ENCODE data around the gene ABCA4.

DNA sequence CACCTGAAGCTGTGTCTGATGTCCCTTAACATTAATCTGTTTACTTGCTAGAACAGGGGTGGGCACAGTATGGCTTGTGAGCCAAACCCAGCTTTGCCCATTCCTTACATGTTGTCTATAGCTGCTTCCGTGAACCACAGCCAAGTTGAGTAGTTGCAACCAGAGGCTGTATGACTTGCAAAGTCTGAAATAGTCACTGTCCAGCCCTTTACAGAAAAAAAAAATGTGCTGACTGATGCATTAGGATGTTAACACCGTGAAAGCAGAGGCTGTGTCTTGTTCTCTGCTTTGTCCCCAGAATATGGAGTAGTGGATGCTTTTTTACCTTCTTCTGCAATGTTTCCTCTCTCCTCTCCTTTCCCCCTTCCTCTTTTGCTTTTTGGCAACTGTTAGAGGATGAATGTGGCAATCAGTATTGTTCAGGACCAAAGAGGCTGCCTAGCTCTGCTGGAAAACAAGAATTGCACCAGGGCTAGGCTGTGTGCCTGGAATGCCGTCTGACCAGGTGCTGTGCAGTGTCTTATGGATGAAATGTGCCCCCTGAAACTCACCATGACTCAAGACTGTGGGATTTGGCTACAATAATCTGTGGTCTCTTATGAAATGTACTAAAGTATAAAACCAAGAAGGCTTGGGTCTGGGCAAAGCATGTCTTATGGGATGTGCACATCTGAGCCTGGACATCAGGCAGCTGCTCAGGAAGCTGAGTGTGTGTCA is 132.2 kb downstream of the ABCA4 start:
- TF ChIP-seq TAF1 (IDR thresholded peaks at IDR 0.05; ENCODE audit: borderline replicate concordance, insufficient read depth, low read length), result no peak
- no peak for TF ChIP-seq SIN3A (IDR thresholded peaks at IDR 0.05; ENCODE audit: borderline replicate concordance, insufficient read depth, low read length)
- TF ChIP-seq, protein P1, sequence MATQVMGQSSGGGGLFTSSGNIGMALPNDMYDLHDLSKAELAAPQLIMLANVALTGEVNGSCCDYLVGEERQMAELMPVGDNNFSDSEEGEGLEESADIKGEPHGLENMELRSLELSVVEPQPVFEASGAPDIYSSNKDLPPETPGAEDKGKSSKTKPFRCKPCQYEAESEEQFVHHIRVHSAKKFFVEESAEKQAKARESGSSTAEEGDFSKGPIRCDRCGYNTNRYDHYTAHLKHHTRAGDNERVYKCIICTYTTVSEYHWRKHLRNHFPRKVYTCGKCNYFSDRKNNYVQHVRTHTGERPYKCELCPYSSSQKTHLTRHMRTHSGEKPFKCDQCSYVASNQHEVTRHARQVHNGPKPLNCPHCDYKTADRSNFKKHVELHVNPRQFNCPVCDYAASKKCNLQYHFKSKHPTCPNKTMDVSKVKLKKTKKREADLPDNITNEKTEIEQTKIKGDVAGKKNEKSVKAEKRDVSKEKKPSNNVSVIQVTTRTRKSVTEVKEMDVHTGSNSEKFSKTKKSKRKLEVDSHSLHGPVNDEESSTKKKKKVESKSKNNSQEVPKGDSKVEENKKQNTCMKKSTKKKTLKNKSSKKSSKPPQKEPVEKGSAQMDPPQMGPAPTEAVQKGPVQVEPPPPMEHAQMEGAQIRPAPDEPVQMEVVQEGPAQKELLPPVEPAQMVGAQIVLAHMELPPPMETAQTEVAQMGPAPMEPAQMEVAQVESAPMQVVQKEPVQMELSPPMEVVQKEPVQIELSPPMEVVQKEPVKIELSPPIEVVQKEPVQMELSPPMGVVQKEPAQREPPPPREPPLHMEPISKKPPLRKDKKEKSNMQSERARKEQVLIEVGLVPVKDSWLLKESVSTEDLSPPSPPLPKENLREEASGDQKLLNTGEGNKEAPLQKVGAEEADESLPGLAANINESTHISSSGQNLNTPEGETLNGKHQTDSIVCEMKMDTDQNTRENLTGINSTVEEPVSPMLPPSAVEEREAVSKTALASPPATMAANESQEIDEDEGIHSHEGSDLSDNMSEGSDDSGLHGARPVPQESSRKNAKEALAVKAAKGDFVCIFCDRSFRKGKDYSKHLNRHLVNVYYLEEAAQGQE (IDR thresholded peaks at IDR 0.05; ENCODE audit: insufficient read depth in 1 of 2, low read depth in 2 of 2, low read length in 2 of 2), result peak in 1 of 2 experiments; percentile 71; a peak in 2 of 4 replicates
- no peak for TF ChIP-seq POLR2AphosphoS5 (IDR thresholded peaks at IDR 0.05; ENCODE audit: low read depth, low read length)
- no peak for TF ChIP-seq FOXP2 (optimal IDR thresholded peaks at IDR 0.05; ENCODE audit: borderline replicate concordance, extremely low read depth, extremely low read length, insufficient read depth)

Measured in PFSK-1 (cell line).